HFF-Myc (cell line): ENCODE data around the gene FBLN2.

Source experiments
- DNase-seq: peaks from one replicate; pipeline ENCODE4 v3.0.0-alpha.2; 2011; ENCODE audit warnings: low read depth; ENCODE audit errors: extremely low read depth
- H3K4me3 ChIP-seq: replicated peaks from 2 replicates; pipeline ENCODE4 v1.5.1; 2011; ENCODE audit warnings: low read depth, mild to moderate bottlenecking, control low read depth, low read length
- TF ChIP-seq, protein P1 (sequence below): IDR thresholded peaks from 2 replicates; pipeline ENCODE4 v1.5.1; 2012; ENCODE audit warnings: mild to moderate bottlenecking, low read depth, low read length, control low read depth; ENCODE audit errors: missing control alignments

Gene FBLN2

DNA sequence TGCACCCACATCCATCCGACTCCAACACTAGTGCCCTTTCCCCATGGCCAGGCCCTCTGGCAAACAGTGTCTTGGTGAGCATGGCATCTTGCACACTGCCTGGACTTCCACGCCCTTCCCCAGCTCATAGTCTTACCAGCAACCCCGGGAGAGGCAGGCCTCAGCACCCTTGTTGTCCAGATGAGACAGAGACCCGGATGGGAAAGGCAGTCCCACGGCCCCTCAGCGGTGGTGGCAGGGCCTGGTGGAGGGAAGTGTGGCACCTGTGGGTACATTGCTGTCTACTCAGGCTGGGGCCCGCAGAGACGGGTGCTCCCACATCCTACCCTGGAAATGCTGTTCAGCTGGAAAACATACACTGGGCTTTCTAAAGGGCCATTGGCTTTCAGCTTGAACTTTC, 40.4 kb upstream of the FBLN2 start:
- H3K4me3 ChIP-seq = no peak overlapping the region
- DNase-seq = no peak
- TF ChIP-seq, protein P1, sequence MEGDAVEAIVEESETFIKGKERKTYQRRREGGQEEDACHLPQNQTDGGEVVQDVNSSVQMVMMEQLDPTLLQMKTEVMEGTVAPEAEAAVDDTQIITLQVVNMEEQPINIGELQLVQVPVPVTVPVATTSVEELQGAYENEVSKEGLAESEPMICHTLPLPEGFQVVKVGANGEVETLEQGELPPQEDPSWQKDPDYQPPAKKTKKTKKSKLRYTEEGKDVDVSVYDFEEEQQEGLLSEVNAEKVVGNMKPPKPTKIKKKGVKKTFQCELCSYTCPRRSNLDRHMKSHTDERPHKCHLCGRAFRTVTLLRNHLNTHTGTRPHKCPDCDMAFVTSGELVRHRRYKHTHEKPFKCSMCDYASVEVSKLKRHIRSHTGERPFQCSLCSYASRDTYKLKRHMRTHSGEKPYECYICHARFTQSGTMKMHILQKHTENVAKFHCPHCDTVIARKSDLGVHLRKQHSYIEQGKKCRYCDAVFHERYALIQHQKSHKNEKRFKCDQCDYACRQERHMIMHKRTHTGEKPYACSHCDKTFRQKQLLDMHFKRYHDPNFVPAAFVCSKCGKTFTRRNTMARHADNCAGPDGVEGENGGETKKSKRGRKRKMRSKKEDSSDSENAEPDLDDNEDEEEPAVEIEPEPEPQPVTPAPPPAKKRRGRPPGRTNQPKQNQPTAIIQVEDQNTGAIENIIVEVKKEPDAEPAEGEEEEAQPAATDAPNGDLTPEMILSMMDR = no peak

DNA sequence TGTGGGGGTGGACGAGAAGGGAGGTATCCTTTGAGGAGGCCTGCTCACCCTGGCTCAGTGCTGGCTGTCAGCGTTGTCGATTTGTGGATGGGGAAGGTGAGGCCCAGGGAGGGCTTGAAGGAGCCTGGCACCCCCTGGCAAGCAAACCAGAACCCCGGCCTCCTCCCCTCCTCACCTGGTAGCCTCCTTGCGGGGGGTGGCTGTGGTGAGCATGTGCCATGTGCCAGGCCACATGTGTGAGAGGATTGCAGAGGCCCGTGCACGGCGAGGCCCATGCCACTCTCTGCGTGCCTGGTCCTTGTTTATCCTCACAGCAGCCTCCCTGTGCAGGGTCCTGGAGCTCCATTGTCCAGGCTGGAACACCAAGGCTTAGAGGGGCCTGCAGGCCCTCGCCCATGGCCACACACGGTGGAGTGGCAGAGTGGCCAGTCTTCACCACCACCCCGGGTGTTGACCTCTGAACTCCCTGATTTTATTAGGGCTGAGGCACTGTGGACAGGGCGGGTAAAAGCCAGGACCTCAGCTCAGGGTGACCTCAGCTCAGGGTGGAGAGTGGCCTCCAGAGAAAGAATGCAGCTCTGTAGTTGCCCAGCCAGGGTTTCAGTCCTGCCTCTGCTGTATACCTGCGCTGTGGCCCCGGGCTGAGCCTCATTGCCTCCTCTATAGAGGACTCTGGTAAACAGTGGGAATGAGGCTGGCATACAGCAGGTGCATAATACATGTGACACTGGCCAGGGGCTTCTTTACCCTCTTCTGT, 39.7 kb upstream of the FBLN2 start:
- no peak overlapping the region for H3K4me3 ChIP-seq
- DNase-seq = no peak
- TF ChIP-seq, protein P1 = no peak

DNA sequence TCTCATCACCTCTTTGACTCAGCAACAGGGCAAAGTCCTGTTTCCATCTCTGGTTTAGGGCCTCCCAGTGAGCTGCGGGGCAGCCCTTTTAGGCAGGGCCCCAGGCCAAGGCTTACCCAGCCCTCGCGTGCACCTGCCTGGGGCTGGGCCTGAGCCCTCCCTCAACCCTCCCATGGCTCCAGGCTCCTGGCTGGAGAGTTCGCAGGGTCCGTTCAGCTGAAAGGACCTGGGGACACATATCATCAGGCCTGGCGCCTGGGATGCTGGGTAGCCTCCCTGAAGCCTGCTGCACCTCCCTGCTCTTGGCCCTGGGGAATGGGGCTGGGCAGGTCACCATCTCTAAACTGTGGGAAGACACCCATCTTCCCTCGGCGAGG, 39.1 kb upstream of the FBLN2 start:
- H3K4me3 ChIP-seq = no peak overlapping the region
- TF ChIP-seq, protein P1 = no peak
- no peak for DNase-seq

DNA sequence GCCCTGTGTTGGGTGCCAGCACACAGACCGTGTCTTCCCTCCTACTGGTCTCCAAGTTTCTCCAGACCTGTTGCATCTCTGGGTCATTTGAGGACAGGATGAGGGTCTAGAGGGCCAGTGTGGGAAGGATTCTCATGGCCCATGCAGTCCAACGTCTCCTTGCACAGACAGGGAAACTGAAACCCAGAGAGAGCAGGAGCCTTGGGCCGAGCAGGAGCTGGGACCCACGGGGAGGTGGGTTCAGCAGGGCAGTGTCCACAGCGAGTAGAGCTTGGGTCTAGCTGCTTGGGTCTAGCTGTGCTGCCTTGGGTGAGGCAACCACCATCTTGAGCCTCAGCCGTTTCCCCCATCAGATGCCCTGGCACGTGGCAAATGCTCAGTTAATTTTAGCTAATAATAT, 36.5 kb upstream of the FBLN2 start:
- no peak for DNase-seq
- H3K4me3 ChIP-seq = no peak overlapping the region
- TF ChIP-seq, protein P1 = no peak

DNA sequence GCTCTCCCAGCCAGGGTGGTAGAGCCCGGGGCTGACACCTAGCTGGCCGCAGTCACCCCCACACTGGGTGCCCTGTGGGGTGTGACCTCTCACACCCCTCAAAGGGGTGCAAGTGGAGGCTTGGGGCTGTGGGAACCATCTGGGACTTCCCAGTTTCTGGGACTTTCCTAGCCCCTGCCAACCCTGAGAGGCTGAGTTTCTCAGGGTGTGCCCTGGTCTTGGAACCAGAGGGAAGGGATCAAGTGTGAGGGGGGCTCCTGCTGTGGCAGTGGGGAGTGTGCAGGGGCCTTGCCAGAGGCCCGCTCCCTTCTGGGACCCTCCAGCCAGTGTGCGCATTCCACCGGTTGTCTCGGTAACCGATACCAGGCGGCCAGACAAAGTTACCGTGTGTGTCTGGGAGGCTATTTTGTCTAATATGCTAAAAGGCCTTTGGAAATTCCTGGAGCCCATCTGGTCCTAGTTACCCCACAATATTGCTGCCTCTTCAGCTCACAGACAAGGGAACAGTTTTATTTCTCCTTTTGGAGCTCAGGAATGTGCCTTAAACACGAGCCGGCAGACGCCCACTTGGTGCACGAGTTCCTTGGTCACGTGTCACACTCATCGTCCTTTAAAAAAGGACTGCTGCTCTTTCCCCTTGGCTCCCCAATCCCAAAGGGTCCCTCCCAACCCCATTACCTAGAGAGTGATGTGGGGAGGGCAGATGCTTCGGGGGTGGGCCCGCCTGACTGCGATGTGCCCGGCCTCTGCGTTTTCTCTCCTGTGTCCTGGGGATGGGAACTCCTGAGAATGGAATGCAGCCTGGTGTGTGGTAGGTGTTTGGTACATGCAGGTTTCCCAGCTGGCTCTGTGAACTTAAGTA, 35.6 kb upstream of the FBLN2 start:
- TF ChIP-seq, protein P1 = no peak
- no peak overlapping the region for H3K4me3 ChIP-seq
- DNase-seq = peak; percentile 76

DNA sequence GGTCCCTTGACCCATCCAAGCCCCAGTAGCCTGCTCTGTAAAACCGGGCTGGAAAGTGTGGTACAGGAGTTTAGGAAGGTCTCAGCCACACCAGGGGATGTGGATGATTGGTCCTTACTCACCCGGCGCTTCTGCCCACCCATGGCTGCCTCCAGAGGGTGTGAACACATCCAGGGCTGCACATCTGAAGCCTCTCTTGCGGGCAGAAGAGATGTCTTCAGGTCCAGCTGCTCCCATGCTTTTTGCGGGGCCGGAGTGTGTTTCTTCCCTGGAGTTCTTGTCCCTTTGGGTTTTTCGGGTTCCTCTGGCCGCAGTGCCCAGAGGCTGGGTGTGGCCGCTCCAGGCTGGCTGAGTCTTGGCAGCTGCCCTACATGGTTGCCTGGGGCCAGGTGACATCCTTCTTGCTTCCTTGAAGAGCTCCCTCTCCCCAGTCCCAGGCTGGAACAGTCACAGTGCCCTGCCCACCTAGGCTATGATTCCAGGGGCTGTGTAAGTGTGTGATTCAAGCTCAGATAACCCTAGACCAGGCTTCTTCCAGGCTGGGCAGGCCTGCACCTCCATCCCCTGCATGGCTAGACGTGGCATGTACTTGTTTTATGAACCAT, 34.9 kb upstream of the FBLN2 start:
- TF ChIP-seq, protein P1 = no peak
- no peak for DNase-seq
- no peak overlapping the region for H3K4me3 ChIP-seq
